Activated CD4-positive, alpha-beta T cell treated with anti-CD3 and anti-CD28 coated beads, Interleukin-2, Interleukin-4, amounts not matched to agents 100 ng/mL and 50 ng/mL, durations not matched to agents 16 hours and 8 hours (primary cell): Measurements from ENCODE around the gene MACROH2A1.
"Not testable (repeated sequence)": the region's sequence is repeated elsewhere in the genome, so short reads cannot be mapped to it uniquely, and the experiment has no call there.

Source experiments
- DNase-seq: peaks from one replicate; pipeline ENCODE4 v3.0.0-alpha.2; 2020; ENCODE audit warnings: low spot score

MACROH2A1 gene

GRCh38 chr5:135377751-135378680, 21.0 kb downstream of the MACROH2A1 start:
- DNase-seq: no peak

DNA sequence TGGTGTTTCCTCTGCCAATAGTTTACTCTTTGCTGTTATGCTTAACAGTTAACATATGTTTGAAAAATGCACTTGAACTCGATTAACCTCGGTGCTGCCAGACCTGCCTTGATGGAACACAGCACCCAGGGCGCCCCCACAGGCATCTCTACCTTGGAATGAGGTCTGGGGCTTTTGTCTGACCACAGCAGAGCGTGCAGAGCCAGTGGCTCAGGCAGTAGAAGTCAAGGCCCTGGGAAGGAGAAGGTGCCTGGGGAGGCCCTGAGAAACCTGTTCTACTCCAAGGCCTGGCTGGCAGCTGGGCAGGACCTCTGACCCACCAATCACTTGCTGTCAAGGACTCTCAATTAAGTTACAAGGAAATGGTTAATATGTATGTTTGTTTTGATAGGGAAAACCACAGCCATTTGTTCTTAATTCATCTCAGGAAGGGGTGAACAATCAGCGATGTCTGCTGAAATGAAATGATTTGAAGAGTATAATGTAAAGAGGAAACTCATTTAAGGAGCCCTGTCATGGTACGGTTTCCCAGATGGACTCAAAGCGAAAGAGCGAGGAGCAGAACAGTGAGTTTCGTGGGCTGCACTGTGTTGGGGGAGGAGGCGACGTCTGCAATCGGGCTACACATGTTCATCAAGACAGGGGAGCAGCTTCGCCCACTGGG, 21.9 kb downstream of the MACROH2A1 start:
- DNase-seq: peak; percentile 75

DNA sequence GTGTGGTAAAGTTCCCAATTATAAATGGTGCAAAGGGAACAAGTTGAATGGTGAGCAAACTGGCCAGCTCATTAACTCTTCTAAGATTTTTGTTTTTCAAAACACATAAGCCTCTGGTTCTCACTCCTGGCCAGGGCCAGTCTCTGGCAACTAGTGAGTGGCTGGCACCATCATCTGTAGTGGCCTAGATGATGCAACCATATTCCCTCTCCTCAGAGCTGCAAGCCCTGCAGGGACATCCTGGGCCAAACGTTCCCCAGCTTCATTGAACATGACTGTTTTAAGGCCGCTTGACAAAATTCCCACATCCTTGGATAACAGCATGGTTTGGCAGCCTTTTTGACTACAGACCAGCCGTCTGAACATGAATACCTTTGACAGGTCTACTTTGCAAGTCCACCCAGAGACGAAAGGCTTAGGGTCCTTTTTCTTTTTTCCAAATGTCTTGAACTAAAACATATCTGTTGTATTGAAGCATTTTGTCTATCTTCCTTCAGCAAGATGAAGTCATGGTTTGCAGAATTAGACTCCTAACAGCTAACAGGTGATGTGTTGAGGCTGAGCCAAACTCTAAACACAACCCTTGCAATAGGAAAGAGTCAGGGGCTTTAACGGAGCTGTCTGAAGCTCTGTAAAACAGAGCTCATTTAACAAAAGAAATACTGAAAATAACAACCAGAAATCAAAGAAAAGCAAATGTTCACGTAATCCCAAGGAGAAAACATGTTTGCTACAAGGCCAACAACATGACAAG, 23.8 kb downstream of the MACROH2A1 start:
- no peak for DNase-seq

DNA sequence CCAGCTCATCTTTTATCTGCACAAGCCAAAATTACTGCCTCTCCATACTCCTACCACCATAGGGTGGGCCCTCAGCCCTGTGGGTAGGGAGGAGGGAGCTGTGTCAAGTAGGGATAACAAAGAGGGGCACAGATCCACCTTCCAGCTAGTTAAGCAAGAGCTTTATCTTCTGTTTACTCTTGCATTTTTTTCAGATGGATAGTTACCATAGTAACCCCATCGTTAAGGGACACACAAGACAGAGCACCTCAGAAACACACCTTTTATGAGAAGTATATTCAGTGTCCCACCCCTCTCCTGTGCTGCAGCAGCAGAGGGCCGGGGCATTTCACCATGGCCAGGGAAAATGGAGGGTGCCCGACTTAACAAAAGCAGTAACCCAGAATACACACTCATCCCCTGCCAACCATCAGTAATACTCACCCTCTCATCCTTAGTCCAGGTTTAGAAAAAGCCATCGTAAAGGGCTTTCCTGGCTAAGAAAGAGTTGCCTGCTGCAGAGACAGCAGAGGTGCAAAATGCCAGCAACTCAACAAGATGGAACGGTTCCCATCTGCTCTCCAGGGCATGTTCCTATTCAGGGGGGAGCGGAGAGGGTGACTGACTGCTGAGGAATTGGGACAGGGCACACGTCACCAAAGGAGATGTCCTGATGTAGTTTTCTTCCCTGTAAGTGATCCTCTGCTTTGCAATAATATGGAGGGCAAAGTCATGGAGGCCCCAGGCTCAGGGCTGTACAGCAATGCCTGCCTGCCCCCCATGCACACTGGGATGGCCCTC, 25.1 kb downstream of the MACROH2A1 start:
- no peak for DNase-seq

- DNase-seq: peak; percentile 19
Observed at GRCh38 chr5:135372654-135373381, 26.2 kb downstream of the MACROH2A1 start.

DNA sequence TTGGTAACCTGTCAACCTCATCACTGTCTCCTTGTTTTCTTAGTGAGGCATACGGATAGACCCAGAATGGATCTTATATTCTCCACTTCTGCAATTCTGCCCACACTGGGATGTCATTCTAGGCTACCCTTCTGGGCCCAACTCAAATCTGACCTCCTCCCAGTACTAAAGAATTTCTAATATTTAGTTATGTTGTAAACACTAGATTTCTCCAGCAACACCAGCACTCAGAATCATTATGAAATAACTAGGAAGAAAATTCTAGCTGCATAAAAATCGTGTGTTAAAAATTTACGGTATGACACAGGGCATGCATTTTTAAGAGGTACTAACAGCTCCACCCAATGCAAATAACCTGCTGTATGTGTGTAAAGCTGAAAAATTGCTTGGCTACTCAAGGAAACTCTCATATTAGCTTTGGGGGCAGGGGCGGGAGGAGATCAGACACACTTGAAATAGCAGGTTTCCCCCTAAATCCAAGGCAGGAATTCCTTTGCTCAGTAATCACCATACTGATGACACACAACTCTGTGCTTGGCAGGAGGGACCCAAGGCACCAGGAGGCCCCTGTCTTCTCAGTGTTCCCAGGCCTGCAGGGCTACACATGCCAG, 27.3 kb downstream of the MACROH2A1 start:
- no peak for DNase-seq

GRCh38 chr5:135369952-135370351, 29.1 kb downstream of the MACROH2A1 start:
- DNase-seq: no peak

GRCh38 chr5:135367554-135367953, 31.5 kb downstream of the MACROH2A1 start:
- DNase-seq: no peak

- DNase-seq: no peak
Observed at GRCh38 chr5:135367076-135367475, 32.0 kb downstream of the MACROH2A1 start.

- DNase-seq: no peak
Observed at GRCh38 chr5:135365281-135365680, 33.8 kb downstream of the MACROH2A1 start.

DNA sequence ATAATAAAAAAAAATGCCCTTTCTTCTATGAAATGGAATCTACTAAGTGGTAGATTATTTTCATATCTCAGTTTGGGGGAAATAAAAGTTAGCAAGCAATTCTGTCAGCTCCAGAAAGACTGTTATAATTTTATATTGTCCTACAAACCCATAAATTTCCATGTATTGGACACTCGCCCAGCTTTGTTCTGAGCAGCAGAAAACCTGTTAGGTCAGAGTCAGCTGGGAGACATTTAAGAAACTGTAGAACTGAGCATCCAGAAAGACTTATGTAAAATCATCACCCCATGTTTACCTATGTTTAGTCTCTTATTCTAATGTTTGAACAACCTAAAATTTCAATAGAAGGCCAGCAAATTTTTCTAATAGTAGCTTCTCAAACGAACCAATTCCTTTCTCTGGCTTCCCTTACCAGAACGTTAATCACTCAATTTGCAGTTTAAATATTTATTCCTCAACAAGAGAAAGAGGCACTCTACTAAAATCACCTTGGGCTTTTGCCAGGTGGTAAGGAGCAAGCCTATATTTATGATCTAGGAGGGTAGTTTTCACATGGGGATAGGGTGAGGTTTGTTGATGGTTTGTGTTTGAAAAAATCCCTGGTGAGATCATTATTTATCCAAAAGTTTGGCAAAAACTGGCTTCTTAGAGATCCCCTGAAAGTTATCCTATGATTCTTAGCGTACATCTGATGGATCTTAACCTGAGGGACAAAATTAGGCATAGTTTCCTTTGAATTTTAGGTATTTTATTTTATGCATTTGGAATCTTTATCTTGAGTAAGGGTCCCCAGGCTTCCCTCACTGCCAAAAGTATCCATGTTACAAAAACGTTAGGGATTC, 34.4 kb downstream of the MACROH2A1 start:
- DNase-seq: no peak

DNA sequence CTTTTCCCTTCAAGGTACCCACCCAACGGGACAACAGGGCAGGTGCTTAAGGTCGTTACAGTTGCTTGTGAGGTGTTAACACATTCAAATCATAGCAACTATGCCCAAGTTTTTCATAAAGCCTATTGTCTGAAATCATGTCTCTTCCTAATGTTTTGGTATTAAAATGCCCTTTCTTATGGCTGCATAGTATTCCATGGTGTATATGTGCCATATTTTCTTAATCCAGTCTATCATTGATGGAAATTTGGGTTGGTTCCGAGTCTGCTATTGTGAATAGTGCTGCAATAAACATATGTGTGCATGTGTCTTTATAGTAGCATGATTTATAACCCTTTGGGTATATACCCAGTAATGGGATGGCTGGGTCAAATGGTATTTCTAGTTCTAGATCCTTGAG, 35.7 kb downstream of the MACROH2A1 start:
- DNase-seq: not testable (repeated sequence)

DNA sequence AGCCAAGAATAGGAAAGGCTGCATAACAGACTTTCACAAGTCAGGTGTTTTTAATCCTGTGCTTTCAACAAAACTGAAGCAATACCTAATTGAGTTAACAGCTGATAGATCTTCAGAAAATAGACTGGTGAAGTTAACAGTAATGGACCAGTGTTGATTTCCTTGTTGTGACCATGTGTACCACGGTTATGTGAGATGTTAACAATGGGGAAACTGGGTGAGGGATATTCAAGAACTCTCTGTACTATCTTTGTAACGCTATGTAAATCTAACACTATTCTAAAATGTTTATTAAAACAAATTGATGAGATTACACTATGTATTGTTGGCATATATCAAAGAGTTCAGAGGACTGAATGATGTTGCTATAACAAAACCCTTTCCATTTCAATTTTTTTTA, 36.9 kb downstream of the MACROH2A1 start:
- DNase-seq: no peak

- no peak for DNase-seq
Observed at GRCh38 chr5:135360278-135361274, 38.5 kb downstream of the MACROH2A1 start.

- no peak for DNase-seq
Observed at GRCh38 chr5:135359374-135360165, 39.5 kb downstream of the MACROH2A1 start.

DNA sequence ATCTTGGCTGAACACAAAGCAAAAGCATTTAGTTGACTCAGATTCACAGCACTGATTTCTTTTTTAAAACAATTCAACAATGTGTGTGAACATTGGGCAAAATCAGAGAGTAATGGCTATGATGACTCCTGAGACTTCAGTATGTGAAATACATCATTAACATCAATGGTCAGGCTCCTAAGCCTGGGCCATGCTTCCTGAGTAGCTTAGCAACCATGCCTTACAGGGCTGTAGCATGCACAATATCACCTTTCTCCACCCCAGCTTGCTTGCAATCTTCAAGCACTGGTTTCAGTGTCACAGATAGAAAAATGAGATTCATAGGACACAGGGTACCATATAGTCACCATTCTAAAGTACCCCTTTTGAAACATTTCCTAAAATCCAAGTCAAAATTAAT, 41.3 kb downstream of the MACROH2A1 start:
- no peak for DNase-seq

DNA sequence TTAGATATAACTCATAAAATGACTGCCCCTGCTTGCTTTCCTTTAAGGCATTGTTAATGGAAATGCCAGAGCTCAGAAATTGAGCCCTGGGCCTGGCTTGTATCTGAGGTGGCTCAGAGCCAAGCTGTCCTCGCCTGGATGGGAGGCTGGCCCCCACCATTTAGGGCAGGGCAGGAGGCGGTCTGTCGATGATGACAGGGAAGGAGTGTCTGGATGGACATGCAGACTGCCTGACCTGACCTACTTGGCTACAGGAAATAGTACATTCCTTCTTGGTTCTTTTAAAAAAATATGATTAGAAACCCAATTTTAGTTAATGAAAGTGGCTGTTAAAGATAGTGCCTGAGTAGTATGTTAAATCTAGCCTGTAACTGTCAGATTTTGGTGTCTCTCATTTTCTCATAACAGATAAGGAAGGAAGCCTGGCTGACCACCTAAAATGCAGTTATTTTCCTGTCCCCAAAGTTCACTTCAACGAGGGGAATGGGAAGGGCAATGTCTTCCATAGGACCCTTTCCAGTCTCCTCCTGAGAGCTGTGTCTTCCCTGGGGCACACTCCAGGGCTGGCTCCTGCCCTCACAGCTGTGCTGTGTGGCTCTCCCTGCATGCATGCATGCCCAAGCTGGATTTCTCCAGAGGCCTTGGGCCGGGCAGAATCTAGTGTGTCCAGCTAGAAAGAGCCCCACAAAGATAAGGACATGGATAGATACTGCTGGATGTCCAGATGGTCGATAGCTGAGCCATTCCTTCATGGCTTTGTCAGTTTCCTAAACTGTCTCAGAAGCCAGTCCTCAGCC, 42.3 kb downstream of the MACROH2A1 start:
- no peak for DNase-seq
